ENCODE results near the gene CAMTA1.
A peak's percentile ranks its signal among the peaks of the same experiment; 100 is the strongest.

CAMTA1 gene

DNA sequence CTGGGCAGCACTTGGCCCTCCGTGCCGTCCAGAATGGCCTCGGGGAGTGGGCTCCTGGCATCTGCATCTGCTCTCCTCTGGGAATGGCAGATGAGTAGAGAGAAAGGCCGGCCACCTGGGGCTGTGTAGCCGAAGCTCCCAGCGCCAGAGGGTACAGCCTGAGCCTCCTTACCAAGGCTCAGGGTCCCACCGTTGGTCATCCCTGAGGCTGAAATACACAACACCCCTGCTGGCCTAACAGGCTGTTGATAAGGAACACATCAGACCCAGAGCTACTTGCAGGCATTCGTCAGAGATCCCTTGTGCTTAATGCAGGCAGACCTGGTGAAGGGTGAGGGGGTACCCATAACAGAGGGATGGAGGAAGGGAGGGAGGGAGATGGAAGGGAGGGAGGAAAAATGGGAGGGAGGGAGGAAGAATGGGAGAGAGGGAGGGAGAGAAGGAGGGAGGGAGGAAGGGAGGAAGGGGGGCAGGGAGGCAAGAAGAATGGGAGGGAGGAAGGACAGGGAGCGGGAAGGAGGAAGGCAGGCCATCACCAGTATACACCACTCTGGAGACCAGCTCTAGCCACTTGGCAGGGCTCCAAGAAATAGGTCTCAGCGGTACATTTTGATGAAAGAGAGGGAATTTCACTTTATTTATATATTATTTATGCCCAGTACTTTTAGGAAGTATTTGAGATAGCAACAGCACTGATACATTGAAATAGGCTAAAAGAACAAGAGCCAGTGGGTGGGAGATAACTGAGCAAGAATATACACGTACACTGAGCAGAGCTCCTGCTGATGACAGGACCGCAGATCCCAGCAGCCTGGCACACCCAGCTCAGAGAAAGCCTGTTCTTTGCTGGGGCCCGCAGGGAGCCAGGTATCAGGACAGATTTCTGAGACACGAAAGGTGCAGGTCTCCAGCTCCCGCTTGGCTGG is 670.8 kb downstream of the CAMTA1 start:
- no peak for DNase-seq (ENCODE audit: low read depth)

GRCh38 chr1:7456722-7457082 is 671.4 kb downstream of the CAMTA1 start:
- DNase-seq (ENCODE audit: low read depth), result no peak

DNA sequence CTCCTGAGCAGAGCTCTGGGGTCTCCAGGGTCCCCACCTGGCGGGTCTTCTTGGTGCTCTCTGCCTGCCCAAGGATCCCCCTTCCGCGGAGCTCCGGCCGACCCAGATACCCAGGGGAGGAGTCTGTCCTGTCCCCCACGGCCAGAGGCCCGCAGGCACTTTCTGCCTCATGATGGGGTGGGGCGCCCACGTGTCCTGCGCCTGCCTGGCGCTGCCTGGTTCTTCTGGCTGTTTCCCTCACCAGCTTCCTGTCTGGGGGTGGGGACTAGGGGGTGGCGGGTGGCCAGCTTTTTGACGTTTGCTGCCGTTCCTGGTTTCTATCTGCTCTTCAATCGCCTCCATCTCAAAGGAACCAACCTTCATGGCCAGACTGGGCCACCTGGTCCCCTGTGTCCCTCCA is 672.6 kb downstream of the CAMTA1 start:
- no peak for DNase-seq (ENCODE audit: low read depth)

- no peak for DNase-seq (ENCODE audit: low read depth)
Observed at GRCh38 chr1:7458946-7459345, 673.7 kb downstream of the CAMTA1 start.

DNA sequence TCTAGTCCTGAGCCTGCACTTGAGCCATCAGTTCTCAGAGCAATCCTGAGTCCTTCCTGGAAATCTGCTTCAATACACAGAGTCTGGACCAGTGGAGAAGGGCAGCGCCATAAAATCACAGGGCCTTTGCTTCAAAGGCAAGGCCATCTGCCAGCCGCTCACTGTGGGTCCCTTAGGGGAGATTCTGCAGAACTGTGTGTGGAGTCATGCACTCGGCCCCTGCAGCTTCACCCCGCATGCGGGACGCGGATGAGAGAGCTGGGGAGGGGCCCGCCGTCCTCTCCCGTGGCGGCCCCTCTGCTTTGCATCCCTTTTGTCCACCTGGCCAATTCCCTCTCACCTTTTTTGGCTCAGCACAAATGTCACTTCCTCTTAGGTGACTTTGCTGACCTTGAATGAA is 674.7 kb downstream of the CAMTA1 start:
- no peak for DNase-seq (ENCODE audit: low read depth)

DNA sequence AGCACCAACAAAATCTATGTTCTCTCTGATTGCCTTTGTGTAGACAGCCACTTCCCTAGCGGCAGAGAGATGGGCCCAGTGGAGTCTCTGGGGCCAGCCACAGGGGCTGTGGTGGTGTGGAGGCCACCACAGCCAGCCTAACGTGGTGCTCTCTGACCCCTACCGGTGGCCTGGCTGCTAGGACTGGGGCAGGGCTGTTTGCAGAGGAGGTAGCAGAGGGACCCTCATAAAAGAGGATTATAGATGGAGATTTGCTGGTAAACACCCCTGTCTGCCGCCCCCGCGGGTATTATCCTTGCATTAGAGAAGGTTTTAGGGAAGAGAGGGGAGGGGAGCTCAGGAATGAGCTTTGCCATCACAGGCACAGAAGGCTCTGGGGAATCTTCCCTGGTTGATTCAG is 675.6 kb downstream of the CAMTA1 start:
- no peak for DNase-seq (ENCODE audit: low read depth)

DNA sequence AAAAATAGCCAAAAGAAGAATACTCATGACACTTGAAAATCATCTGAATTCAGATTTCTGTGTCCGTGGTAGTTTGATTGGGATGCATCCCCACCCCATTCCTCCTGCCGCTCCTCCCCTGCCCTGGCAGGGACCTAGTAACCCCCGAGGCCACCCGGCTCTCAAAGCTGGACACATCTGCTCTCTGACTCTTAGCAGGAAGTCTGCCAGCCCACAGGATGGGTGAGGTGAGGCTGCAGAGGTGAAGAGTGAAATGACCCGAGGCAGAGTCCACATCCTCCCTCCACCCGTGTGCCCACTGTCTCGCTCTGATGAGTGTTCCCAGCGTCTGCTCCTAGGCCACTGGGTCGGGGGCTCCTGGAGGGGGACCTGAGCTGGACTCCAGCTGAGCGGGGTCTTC is 677.4 kb downstream of the CAMTA1 start:
- DNase-seq (ENCODE audit: low read depth), result no peak

GRCh38 chr1:7463526-7463925 is 678.3 kb downstream of the CAMTA1 start:
- DNase-seq (ENCODE audit: low read depth), result no peak

DNA sequence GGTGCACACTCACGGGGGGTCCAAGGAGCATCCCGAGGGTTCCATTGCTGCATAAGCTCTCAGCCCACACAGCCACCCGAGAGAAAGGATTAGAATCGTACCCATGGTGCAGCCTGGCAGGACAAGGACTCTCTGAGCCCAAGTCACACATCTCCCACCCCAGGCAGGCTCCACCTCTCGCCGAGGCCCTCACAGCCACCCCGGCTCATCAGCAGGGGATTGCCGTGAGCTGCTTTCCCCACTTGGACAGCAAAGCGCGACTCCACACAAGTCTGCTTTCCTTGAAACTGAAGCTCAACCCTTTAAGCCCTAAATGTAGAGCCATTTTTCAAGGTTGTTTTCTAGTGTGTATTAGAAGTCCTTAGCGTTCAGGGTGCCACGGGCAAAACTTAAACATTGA is 679.5 kb downstream of the CAMTA1 start:
- DNase-seq (ENCODE audit: low read depth), result no peak

DNA sequence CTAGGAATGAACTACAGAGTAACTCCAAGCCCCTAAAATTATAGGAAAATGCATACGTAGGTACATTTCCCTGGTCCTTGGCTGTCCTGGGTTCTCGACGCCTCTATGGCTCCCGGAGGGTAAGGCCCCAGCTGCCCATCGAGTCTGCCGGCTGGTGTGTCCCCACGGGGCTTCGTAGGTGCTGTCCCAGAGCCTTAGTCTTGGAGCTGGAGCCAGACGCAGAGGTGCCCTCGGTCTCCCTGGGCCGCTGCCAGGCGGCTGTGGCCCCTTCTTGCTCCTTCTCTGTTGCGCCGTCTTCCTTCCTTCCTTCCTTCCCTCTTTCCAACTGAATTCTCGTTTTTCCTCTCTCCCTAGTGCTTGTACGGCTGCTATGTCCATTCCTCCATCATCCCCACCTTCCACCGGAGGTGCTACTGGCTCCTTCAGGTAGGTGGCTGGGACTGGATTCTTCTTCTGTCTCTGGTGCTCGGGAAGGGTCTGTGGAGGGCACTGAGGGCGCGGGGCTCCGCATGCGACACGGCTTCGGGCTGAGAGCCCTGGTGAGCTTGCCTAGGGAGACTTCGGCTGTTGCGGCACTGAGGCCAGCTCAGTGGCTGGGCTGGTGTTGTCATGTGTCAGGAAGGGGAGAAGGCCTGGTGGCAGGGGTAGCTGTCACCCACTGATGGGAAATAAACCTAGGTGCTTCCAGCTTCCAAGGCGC is 682.4 kb downstream of the CAMTA1 start:
- no peak for DNase-seq (ENCODE audit: low read depth)

- no peak for DNase-seq (ENCODE audit: low read depth)
Observed at GRCh38 chr1:7468248-7468647, 683.0 kb downstream of the CAMTA1 start.

GRCh38 chr1:7469255-7469938 is 684.1 kb downstream of the CAMTA1 start:
- peak; percentile 86 for DNase-seq (ENCODE audit: low read depth)

- DNase-seq (ENCODE audit: low read depth), result peak; percentile 98
Observed at GRCh38 chr1:7470904-7471638, 685.8 kb downstream of the CAMTA1 start.

GRCh38 chr1:7471836-7472235 is 686.6 kb downstream of the CAMTA1 start:
- no peak for DNase-seq (ENCODE audit: low read depth)

DNA sequence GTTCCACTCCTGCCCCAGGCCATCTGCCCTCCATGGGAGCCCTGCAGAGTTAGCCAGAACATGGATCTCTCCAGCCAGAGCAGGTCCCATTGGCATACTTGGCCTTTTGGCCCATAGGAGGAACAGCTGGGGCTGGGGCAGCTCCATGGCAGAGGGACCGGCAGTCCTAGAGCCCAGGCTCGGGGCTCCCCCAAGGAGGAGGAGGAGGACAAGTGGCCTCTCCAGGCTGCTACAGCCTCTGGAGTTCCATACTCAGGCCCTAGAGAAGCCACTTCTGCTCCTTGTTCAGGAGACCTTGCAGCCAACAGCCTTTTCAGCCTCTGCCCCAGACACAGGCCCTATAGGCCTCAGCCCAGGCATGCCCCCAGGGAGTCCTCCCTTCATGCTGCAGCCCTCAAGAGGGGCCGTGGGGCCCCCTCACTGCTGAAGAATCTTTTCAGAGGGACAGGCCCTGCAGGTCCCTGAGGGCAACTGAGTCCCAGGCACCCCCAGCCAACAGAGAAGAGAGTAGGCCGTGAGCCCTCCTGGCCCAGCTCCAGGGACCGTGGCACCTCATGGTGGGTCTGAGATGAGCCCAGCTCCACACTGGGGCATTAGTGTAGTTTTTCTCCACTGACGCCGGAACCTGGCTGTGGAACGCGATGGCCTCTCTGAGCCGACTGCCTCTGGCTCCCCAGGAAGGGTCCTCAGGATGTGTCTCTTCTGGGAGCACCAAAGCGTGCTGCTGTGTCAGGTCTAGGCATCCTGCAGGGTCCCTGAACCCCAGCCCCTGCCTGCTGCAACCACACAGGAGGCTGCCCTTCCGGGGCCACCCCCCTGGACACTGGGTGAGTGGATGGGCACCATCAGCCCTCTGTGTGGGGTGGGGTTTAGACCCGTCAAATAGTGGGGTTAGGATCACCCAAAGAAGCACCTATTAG is 688.2 kb downstream of the CAMTA1 start:
- no peak for DNase-seq (ENCODE audit: low read depth)

GRCh38 chr1:7474143-7474490 is 688.9 kb downstream of the CAMTA1 start:
- DNase-seq (ENCODE audit: low read depth), result no peak

DNA sequence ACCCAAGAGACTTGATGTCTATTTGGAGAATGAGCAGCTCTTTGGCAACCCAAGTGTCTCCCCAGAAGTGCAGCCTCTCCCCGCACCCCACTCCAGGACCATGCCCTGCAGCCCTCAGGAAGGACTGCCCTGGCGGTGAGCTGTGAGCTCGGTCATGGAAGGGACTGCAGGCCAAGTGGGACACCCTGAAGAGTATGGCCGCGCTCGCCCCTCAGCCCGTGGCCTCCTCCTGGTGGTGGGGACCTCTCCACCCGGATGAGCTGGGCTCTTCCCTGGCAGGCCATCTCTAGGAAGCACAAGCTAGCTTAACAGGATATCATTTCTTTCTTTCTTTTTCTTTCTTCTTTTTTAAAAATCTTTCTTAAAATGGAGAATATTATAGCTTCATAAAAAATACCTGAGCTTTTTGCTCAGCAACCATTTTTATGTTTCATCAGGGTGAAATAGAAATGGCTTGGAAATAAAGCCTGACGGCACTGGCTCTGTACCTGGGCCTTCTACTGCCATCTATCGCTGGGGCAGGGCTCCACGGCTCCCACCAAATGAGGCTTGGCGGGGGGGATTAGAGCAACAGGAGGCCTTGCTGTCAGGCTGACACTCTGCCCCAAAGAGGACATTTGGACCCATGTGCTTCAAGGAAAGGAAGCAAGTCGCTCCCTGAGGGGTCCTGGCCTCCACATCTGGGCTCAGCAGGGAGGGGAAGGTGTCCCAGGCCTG is 689.7 kb downstream of the CAMTA1 start:
- DNase-seq (ENCODE audit: low read depth), result no peak

GRCh38 chr1:7475691-7476090 is 690.4 kb downstream of the CAMTA1 start:
- no peak for DNase-seq (ENCODE audit: low read depth)

- DNase-seq (ENCODE audit: low read depth), result no peak
Observed at GRCh38 chr1:7476402-7476801, 691.1 kb downstream of the CAMTA1 start.

DNA sequence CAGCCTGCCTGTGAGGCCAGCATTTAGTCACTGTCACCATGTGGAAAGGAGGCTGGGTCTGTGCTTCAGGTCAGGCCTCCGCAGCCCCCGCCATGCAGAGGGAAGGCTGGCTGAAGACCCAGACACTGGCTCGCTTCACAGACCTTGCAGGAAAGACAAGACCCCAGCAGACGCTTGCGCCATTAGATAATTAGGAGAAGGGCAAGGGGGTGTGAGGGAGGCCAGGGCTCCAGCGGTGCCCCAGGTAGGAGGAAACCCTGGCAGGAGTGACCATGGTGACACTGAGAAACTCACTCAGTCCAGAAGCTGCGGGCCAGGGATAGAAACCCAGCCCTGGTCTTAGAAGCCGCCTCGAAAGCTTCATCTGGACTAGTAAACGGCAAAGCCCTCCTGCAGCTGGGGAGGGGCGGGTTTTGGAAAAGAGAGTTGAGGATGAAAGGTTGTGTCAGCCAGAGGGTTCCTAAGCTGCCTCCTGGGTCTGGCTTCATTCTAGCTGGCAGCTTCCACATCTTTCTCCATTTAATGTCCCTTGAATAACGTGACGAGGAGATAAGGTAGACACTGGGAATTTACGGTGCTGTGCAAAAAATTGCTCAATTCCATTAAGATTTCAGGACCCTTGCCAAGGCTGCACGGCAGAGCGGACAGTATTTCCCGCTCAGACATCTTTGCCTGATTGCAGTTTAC is 691.8 kb downstream of the CAMTA1 start:
- DNase-seq (ENCODE audit: low read depth), result no peak
